ENCODE measurements around the gene SORBS1.

- no peak for TF ChIP-seq POLR2A (IDR thresholded peaks at IDR 0.05)
- TF ChIP-seq CTCF (IDR thresholded peaks at IDR 0.05): no peak
- TF ChIP-seq POLR2AphosphoS5 (IDR thresholded peaks at IDR 0.05): no peak
These were observed 83.0 kb downstream of the SORBS1 start for GRCh38 chr10:95478185-95478584.

All from suprapubic skin (tissue), 4 donors.